GM12878 (cell line): ENCODE results near the gene NTRK1. TPM values are rescaled to one million over a fixed set of nuclear protein-coding genes. Genes with fewer than 3 reads are reported as not detected.

Source experiments
- ATAC-seq: fragments of 200-7000 bp; cut with Tn5 transposase; 3 replicates; pipeline ENCODE4 v1.9.1; 2020; ENCODE audit warnings: mild to moderate bottlenecking, moderate library complexity
- BruUV-seq: library from RNA; stranded (reverse); fragments of 400-500 nt; replicated peaks from 2 replicates; lab custom pipeline; 2021; lab: Mats Ljungman, UMichigan
- CTCF ChIA-PET: fragments of 300-600 bp; sonication (Branson Sonifier 250); formaldehyde crosslinking; extraction: SDS; loops from one replicate; lab custom pipeline; 2021; ENCODE audit warnings: inconsistent platforms; lab: Yijun Ruan, JAX
- POLR2A ChIA-PET: fragments of 350-600 bp; formaldehyde crosslinking; extraction: SDS; loops from one replicate; lab custom pipeline; 2021; ENCODE audit warnings: inconsistent platforms; lab: Charles Lee
- RAD21 ChIA-PET: fragments of 300-600 bp; sonication (Branson Sonifier 250); formaldehyde crosslinking; loops from one replicate; lab custom pipeline; 2023; ENCODE audit warnings: antibody characterized with exemption; ENCODE audit not compliant: unreplicated experiment; lab: Charles Lee
- SMC1A ChIA-PET: fragments of 300-600 bp; sonication (Branson Sonifier 250); formaldehyde crosslinking; loops from one replicate; lab custom pipeline; 2023; ENCODE audit not compliant: unreplicated experiment, uncharacterized antibody; lab: Charles Lee
- DNase-seq: peaks from one replicate; pipeline ENCODE4 v3.0.0-alpha.2; 2011; ENCODE audit warnings: low read depth, low spot score
- FAIRE-seq: peaks from 3 replicates; lab custom pipeline; 2011; peaks lifted over from hg19 to GRCh38; lab: Jason Lieb, UNC
- H2AFZ ChIP-seq: 2 replicates; pipeline ENCODE4 v1.6.0; 2011; ENCODE audit warnings: low read depth, low read length, control low read depth; ENCODE audit not compliant: control insufficient read depth
- H3K27ac ChIP-seq: 2 replicates; pipeline ENCODE4 v1.5.1; 2011; ENCODE audit warnings: control low read depth; ENCODE audit not compliant: control insufficient read depth, insufficient read depth
- H3K27me3 ChIP-seq, 2 experiments: replicated peaks in 1 of 2; 2 replicates each; pipeline versions ENCODE4 v1.6.0 to v1.6.1; 2011; ENCODE audit warnings: low read length in 1 of 2; ENCODE audit not compliant: control insufficient read depth in 2 of 2, insufficient read depth in 2 of 2
- H3K36me3 ChIP-seq, 2 experiments: 2 replicates each; pipeline ENCODE4 v1.5.1; 2011; ENCODE audit warnings: low read length in 1 of 2; ENCODE audit not compliant: control insufficient read depth in 2 of 2, insufficient read depth in 2 of 2
- H3K4me1 ChIP-seq: 2 replicates; pipeline ENCODE4 v1.6.1; 2011; ENCODE audit warnings: mild to moderate bottlenecking, low read length, moderate library complexity, mixed read lengths; ENCODE audit not compliant: control insufficient read depth, insufficient read depth
- H3K4me2 ChIP-seq: 2 replicates; pipeline ENCODE4 v1.6.0; 2011; ENCODE audit warnings: control low read depth; ENCODE audit not compliant: control insufficient read depth, insufficient read depth
- H3K4me3 ChIP-seq: fragments of 200-600 bp; sonication (generic); 2 replicates; pipeline ENCODE4 v1.5.1; 2016
- H3K79me2 ChIP-seq: 2 replicates; pipeline ENCODE4 v1.6.0; 2011; ENCODE audit warnings: low read length; ENCODE audit not compliant: control insufficient read depth, insufficient read depth
- H3K9ac ChIP-seq: 2 replicates; pipeline ENCODE4 v1.8.0; 2011; ENCODE audit warnings: low read length, control low read depth, mixed read lengths; ENCODE audit not compliant: control insufficient read depth, insufficient read depth
- H3K9me3 ChIP-seq: replicated peaks from 3 replicates; pipeline ENCODE4 v1.5.1; 2011; ENCODE audit warnings: mild to moderate bottlenecking, low read length; ENCODE audit not compliant: control insufficient read depth, insufficient read depth
- H4K20me1 ChIP-seq: 2 replicates; pipeline ENCODE4 v1.6.0; 2011; ENCODE audit not compliant: control insufficient read depth, insufficient read depth
- BCL11A ChIP-seq: IDR thresholded peaks from 2 replicates; pipeline ENCODE4 v1.6.1; 2011; ENCODE audit warnings: low read depth, low read length
- CTCF ChIP-seq, 3 experiments: IDR thresholded peaks in 2 of 3; conservative IDR thresholded peaks in 1 of 3; 2 replicates each; pipeline ENCODE4 v1.5.1; 2011; ENCODE audit warnings: low read depth in 3 of 3, low read length in 3 of 3, mild to moderate bottlenecking in 3 of 3, control low read depth in 2 of 3, moderate library complexity in 2 of 3, inconsistent platforms in 1 of 3, mixed read lengths in 1 of 3; ENCODE audit not compliant: control insufficient read depth in 2 of 3, insufficient read depth in 1 of 3; ENCODE audit errors: extremely low read depth in 1 of 3
- ETV6 ChIP-seq, 2 experiments: fragments of 450-650 bp in 1 of 2; IDR thresholded peaks in 1 of 2; conservative IDR thresholded peaks in 1 of 2; 2 replicates each; pipeline ENCODE4 v1.6.1; 2014; ENCODE audit warnings: antibody characterized with exemption in 1 of 2, borderline replicate concordance in 1 of 2, low read depth in 1 of 2, mild to moderate bottlenecking in 1 of 2, moderate library complexity in 1 of 2
- MAX ChIP-seq: IDR thresholded peaks from 2 replicates; pipeline ENCODE4 v1.6.1; 2012; ENCODE audit warnings: low read depth, low read length, improper control_type of control experiment
- ZBTB11 ChIP-seq: fragments of 450-650 bp; formaldehyde crosslinking; IDR thresholded peaks from 2 replicates; pipeline ENCODE4 v1.5.0; 2022; ENCODE audit warnings: mild to moderate bottlenecking, missing genetic modification characterization
- WGBS: methylation state at CpG from one replicate; pipeline ENCODE4 v1.1.6; 2016; ENCODE audit warnings: low lambda C conversion rate; ENCODE audit not compliant: insufficient replicate concordance, insufficient coverage; ENCODE audit errors: missing lambda C conversion rate; 5-methylcytosine and 5-hydroxymethylcytosine counted together
- in situ Hi-C: fragments of 300-500 bp; cut with MboI; formaldehyde crosslinking; loops from 9 replicates; pipeline ENCODE4 v1.14.3; 2018; ENCODE audit warnings: mixed read lengths
- intact Hi-C: fragments of 100-400 bp; cut with micrococcal nuclease; formaldehyde crosslinking; loops from one replicate; pipeline ENCODE4 v1.14.2; 2022; ENCODE audit not compliant: unreplicated experiment
- polyA plus RNA-seq, 11 experiments: library from polyadenylated mRNA; depleted of rRNA in 4 of 11; unstranded in 6 of 11; stranded (reverse) in 5 of 11; fragments of >200 nt; fragmentation: Nextera tagmentation in 4 of 11; fragmentation: Illumina TruSeq in 1 of 11; extraction: Ambion mirVana in 4 of 11; extraction: Trizol in 1 of 11; gene quantifications; 1 replicate in 1 of 11; 2 replicates in 10 of 11; pipeline versions ENCODE4 v1.2.1 to v1.2.3, GENCODE V29; 2011 to 2016; ENCODE audit warnings: inconsistent platforms in 2 of 11, missing spikeins in 2 of 11, low read depth in 1 of 11
- total RNA-seq, 4 experiments: library from RNA; depleted of rRNA in 3 of 4; stranded (reverse); fragments of >200 nt in 3 of 4; fragmentation: Illumina TruSeq in 1 of 4; extraction: Trizol in 1 of 4; gene quantifications; 2 replicates each; pipeline versions ENCODE4 v1.2.1 to v1.2.3, GENCODE V29; 2013 to 2021
- TF ChIP-seq, protein P1 (sequence below): fragments of 450-650 bp; IDR thresholded peaks from 2 replicates; pipeline ENCODE4 v1.6.1; 2014; ENCODE audit warnings: mild to moderate bottlenecking

The NTRK1 gene
- total and polyA plus RNA-seq, 10 of the 15 experiments (the other 5 are each of a cell fraction or from before 2014, with no cell fraction given), result 0.10 to 0.56 (median 0.40) TPM; not detected in 7

GRCh38 chr1:156874142-156874541 lies 13.5 kb downstream of the NTRK1 start:
- ChIA-PET CTCF (interaction anchor here (0.9 to 2.3 kb wide), 4 partner anchors 14 to 35 kb away, joined by 4 to 6 read pairs (median 6); no protein-coding TSS in a partner anchor), SMC1A (no interaction called here), RAD21 (no interaction called here), POLR2A (no interaction called here)
- no peaks in the 10 kb centered on the region for H3K36me3 ChIP-seq
- H3K4me1 ChIP-seq, result no peaks in the 10 kb centered on the region
- H3K9me3 ChIP-seq, result no peaks in the 10 kb centered on the region
- no peaks in the 10 kb centered on the region for H3K79me2 ChIP-seq
- ATAC-seq (no peak), DNase-seq (no peak), FAIRE-seq (no peak)
- H3K9ac ChIP-seq, result no peak overlapping the region
- no peak overlapping the region for H3K4me3 ChIP-seq
- 29% methylated on average over 5 of the region's 5 CpGs for WGBS
- H4K20me1 ChIP-seq, result no peaks in the 10 kb centered on the region
- intact Hi-C loops, result no loop called here
- TF ChIP-seq, protein P1, sequence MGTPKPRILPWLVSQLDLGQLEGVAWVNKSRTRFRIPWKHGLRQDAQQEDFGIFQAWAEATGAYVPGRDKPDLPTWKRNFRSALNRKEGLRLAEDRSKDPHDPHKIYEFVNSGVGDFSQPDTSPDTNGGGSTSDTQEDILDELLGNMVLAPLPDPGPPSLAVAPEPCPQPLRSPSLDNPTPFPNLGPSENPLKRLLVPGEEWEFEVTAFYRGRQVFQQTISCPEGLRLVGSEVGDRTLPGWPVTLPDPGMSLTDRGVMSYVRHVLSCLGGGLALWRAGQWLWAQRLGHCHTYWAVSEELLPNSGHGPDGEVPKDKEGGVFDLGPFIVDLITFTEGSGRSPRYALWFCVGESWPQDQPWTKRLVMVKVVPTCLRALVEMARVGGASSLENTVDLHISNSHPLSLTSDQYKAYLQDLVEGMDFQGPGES, result no peak
- TF ChIP-seq ZBTB11 (CRISPR knock-in tag), result no peak
- TF ChIP-seq CTCF (IDR thresholded peaks at IDR 0.05 in 2 of 3, conservative IDR thresholded peaks at IDR 0.05 in 1 of 3; ENCODE audit: control insufficient read depth in 2 of 3, extremely low read depth in 1 of 3, insufficient read depth in 1 of 3, low read depth in 3 of 3, low read length in 3 of 3), result no peak
- no peak for TF ChIP-seq BCL11A
- TF ChIP-seq ETV6 (conservative IDR thresholded peaks at IDR 0.05 in 1 of 2, IDR thresholded peaks at IDR 0.05 in 1 of 2; ENCODE audit: borderline replicate concordance in 1 of 2, low read depth in 1 of 2), result no peak
- TF ChIP-seq MAX, result no peak
- BruUV-seq, result no TSS peak
- no peak overlapping the region for H3K27ac ChIP-seq
- in situ Hi-C loops, result no loop called here
- no peak overlapping the region for H2AFZ ChIP-seq
- peaks cover 0 to 7% of the 10 kb centered on the region in 2 experiments; a peak in 3 of 4 replicates for H3K27me3 ChIP-seq
- H3K4me2 ChIP-seq, result no peak overlapping the region
